Measurements from ENCODE around the gene ZFHX3. TPM values are rescaled to one million over a fixed set of nuclear protein-coding genes. Genes with fewer than 3 reads are reported as not detected.

ZFHX3 gene
- total and polyA plus RNA-seq, 10 of the 15 experiments (the other 5 are each of a cell fraction or from before 2014, with no cell fraction given) = 0.68 to 8.6 (median 2.0) TPM

DNA sequence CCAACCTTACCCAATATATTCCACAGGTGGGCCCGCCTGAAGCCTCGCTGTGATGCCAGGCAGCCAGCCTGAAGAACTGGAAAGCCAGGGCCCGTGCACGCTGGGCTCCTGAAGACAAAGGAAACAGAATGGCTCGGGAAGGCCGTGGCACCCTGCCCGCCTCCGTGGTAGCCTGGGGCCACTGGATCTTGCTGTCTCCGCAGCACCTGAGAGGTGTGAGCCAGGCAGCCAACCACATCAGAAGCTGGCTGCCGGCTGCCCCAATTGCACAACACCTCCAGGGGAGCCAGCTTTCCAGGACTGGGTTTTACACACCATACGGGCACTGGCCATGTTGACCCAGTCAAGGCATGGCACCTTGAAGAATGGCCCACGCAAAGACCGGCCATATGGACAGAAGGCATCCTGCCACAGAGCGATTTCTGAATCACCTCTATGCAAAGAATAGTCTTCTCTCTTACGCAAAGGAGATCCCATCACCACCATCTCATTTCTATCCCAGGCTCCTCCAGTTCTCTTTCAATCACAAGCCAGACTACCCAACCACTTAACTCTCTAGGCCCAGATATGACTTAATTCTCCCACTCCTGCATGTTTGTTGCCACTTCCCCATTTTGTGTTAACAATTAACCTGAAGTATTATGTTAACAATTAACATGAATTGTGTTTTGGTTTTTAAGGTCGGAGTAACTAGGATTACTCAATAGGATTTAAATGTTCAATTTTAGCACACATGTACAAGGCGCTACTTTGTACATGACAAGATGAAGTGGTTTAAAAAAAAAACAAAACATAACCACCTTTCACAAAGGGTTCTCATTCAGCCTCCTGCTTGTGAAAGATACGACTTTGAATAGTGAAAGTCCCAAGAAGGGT lies 32.1 kb downstream of the ZFHX3 start (continued):
- TF ChIP-seq, protein P1, sequence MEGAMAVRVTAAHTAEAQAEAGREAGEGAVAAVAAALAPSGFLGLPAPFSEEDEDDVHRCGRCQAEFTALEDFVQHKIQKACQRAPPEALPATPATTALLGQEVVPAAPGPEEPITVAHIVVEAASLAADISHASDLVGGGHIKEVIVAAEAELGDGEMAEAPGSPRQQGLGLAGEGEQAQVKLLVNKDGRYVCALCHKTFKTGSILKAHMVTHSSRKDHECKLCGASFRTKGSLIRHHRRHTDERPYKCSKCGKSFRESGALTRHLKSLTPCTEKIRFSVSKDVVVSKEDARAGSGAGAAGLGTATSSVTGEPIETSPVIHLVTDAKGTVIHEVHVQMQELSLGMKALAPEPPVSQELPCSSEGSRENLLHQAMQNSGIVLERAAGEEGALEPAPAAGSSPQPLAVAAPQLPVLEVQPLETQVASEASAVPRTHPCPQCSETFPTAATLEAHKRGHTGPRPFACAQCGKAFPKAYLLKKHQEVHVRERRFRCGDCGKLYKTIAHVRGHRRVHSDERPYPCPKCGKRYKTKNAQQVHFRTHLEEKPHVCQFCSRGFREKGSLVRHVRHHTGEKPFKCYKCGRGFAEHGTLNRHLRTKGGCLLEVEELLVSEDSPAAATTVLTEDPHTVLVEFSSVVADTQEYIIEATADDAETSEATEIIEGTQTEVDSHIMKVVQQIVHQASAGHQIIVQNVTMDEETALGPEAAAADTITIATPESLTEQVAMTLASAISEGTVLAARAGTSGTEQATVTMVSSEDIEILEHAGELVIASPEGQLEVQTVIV (IDR thresholded peaks at IDR 0.05; ENCODE audit: borderline replicate concordance, partially characterized antibody) = no peak
- TF ChIP-seq SUPT20H (IDR thresholded peaks at IDR 0.05; ENCODE audit: borderline replicate concordance, control insufficient read depth, low read depth, low read length) (no peak), MYB (IDR thresholded peaks at IDR 0.05; ENCODE audit: borderline replicate concordance, low read depth, low read length) (no peak), CUX1 (IDR thresholded peaks at IDR 0.05; ENCODE audit: insufficient replicate concordance, low read depth, low read length) (peak; percentile 45), SMC3 (IDR thresholded peaks at IDR 0.05; ENCODE audit: borderline replicate concordance, low read length) (0 out of 2 replicates have a peak, but pooled peaks have one; percentile 20), PAX8 (IDR thresholded peaks at IDR 0.05) (0 out of 2 replicates have a peak, but pooled peaks have one; percentile 43), DPF2 (IDR thresholded peaks at IDR 0.05) (peak; percentile 65; the same call in 1 of the 2 replicates), CHD4 (IDR thresholded peaks at IDR 0.05) (no peak), ZNF274 (IDR thresholded peaks at IDR 0.05; ENCODE audit: insufficient read depth, insufficient read length) (no peak), WRNIP1 (IDR thresholded peaks at IDR 0.05; ENCODE audit: borderline replicate concordance, low read depth, low read length) (no peak), POLR2AphosphoS2 (IDR thresholded peaks at IDR 0.05; ENCODE audit: low read depth, low read length) (no peak), TAF1 (IDR thresholded peaks at IDR 0.05; ENCODE audit: borderline replicate concordance, low read depth, low read length) (no peak), HDGF (IDR thresholded peaks at IDR 0.05) (no peak), KAT2A (conservative IDR thresholded peaks at IDR 0.05; ENCODE audit: control insufficient read depth, low read depth, low read length) (no peak), MXI1 (IDR thresholded peaks at IDR 0.05; ENCODE audit: low read depth, low read length) (peak; percentile 71; the same call in 1 of the 2 replicates)
- TF ChIP-seq, protein P2, sequence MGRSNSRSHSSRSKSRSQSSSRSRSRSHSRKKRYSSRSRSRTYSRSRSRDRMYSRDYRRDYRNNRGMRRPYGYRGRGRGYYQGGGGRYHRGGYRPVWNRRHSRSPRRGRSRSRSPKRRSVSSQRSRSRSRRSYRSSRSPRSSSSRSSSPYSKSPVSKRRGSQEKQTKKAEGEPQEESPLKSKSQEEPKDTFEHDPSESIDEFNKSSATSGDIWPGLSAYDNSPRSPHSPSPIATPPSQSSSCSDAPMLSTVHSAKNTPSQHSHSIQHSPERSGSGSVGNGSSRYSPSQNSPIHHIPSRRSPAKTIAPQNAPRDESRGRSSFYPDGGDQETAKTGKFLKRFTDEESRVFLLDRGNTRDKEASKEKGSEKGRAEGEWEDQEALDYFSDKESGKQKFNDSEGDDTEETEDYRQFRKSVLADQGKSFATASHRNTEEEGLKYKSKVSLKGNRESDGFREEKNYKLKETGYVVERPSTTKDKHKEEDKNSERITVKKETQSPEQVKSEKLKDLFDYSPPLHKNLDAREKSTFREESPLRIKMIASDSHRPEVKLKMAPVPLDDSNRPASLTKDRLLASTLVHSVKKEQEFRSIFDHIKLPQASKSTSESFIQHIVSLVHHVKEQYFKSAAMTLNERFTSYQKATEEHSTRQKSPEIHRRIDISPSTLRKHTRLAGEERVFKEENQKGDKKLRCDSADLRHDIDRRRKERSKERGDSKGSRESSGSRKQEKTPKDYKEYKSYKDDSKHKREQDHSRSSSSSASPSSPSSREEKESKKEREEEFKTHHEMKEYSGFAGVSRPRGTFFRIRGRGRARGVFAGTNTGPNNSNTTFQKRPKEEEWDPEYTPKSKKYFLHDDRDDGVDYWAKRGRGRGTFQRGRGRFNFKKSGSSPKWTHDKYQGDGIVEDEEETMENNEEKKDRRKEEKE (IDR thresholded peaks at IDR 0.05) = no peak
- TF ChIP-seq, protein P3, sequence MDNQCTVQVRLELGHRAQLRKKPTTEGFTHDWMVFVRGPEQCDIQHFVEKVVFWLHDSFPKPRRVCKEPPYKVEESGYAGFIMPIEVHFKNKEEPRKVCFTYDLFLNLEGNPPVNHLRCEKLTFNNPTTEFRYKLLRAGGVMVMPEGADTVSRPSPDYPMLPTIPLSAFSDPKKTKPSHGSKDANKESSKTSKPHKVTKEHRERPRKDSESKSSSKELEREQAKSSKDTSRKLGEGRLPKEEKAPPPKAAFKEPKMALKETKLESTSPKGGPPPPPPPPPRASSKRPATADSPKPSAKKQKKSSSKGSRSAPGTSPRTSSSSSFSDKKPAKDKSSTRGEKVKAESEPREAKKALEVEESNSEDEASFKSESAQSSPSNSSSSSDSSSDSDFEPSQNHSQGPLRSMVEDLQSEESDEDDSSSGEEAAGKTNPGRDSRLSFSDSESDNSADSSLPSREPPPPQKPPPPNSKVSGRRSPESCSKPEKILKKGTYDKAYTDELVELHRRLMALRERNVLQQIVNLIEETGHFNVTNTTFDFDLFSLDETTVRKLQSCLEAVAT (IDR thresholded peaks at IDR 0.05) = no peak
